COLO668 (cell line): ENCODE results near the gene GET3.
"Not testable (repeated sequence)": the region's sequence is repeated elsewhere in the genome, so short reads cannot be mapped to it uniquely, and the experiment has no call there.

Source experiments
- DNase-seq: peaks from one replicate; lab custom pipeline; 2025; ENCODE audit not compliant: unreplicated experiment; lab: John Stamatoyannopoulos, UW

GET3 gene

DNA sequence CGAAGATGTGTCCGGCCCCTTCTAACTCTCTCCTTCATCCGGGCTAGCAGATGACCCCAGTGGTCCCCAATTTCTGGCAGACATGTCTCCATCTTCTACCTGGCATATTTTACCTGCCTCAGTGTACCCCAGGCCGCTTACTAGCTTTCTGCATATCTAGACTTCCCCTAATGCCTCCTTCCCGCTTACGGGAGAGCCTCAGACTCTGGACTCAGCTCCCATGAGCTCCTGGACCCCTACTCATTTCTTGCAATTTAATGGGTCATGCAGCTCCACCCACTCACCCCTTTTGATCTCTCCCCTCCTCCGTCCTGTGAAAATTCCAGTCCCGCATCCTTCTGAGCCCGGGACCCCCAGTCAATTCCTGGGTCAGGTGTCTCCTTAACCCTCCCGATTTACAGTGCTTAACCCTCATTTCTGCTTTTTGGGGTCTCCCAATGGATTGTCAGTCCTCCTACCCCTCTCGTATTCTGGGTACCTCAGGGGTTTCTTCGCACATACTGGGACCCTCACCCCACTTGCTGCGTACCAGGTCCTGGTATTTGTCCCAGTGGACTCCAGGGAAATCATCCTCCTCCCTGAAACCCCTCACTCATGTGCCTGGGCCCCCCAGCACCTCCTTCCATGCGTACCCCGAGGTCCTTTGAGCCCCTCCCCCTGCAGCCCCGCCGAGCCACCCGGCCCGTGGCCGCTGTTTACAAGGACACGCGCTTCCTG is 53.5 kb downstream of the GET3 start:
- DNase-seq, result no peak

DNA sequence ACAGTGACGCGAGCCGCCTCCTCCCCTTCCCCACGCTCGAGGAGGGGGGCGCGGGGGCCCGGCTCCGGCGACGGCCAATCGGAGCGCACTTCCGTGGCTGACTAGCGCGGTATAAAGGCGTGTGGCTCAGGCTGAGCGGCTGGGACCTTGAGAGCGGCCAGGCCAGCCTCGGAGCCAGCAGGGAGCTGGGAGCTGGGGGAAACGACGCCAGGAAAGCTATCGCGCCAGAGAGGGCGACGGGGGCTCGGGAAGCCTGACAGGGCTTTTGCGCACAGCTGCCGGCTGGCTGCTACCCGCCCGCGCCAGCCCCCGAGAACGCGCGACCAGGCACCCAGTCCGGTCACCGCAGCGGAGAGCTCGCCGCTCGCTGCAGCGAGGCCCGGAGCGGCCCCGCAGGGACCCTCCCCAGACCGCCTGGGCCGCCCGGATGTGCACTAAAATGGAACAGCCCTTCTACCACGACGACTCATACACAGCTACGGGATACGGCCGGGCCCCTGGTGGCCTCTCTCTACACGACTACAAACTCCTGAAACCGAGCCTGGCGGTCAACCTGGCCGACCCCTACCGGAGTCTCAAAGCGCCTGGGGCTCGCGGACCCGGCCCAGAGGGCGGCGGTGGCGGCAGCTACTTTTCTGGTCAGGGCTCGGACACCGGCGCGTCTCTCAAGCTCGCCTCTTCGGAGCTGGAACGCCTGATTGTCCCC is 54.2 kb downstream of the GET3 start, which contains the start of gene JUNB:
Gene JUNB (plus strand): TSS at position 142 of the 706 bp plus-strand sequence. CDS start 286 bp downstream, at position 428.
- peak; percentile 96 for DNase-seq

DNA sequence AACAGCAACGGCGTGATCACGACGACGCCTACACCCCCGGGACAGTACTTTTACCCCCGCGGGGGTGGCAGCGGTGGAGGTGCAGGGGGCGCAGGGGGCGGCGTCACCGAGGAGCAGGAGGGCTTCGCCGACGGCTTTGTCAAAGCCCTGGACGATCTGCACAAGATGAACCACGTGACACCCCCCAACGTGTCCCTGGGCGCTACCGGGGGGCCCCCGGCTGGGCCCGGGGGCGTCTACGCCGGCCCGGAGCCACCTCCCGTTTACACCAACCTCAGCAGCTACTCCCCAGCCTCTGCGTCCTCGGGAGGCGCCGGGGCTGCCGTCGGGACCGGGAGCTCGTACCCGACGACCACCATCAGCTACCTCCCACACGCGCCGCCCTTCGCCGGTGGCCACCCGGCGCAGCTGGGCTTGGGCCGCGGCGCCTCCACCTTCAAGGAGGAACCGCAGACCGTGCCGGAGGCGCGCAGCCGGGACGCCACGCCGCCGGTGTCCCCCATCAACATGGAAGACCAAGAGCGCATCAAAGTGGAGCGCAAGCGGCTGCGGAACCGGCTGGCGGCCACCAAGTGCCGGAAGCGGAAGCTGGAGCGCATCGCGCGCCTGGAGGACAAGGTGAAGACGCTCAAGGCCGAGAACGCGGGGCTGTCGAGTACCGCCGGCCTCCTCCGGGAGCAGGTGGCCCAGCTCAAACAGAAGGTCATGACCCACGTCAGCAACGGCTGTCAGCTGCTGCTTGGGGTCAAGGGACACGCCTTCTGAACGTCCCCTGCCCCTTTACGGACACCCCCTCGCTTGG is 55.0 kb downstream of the GET3 start:
- DNase-seq, result peak; percentile 88

DNA sequence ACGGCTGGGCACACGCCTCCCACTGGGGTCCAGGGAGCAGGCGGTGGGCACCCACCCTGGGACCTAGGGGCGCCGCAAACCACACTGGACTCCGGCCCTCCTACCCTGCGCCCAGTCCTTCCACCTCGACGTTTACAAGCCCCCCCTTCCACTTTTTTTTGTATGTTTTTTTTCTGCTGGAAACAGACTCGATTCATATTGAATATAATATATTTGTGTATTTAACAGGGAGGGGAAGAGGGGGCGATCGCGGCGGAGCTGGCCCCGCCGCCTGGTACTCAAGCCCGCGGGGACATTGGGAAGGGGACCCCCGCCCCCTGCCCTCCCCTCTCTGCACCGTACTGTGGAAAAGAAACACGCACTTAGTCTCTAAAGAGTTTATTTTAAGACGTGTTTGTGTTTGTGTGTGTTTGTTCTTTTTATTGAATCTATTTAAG is 55.6 kb downstream of the GET3 start:
- no peak for DNase-seq

DNA sequence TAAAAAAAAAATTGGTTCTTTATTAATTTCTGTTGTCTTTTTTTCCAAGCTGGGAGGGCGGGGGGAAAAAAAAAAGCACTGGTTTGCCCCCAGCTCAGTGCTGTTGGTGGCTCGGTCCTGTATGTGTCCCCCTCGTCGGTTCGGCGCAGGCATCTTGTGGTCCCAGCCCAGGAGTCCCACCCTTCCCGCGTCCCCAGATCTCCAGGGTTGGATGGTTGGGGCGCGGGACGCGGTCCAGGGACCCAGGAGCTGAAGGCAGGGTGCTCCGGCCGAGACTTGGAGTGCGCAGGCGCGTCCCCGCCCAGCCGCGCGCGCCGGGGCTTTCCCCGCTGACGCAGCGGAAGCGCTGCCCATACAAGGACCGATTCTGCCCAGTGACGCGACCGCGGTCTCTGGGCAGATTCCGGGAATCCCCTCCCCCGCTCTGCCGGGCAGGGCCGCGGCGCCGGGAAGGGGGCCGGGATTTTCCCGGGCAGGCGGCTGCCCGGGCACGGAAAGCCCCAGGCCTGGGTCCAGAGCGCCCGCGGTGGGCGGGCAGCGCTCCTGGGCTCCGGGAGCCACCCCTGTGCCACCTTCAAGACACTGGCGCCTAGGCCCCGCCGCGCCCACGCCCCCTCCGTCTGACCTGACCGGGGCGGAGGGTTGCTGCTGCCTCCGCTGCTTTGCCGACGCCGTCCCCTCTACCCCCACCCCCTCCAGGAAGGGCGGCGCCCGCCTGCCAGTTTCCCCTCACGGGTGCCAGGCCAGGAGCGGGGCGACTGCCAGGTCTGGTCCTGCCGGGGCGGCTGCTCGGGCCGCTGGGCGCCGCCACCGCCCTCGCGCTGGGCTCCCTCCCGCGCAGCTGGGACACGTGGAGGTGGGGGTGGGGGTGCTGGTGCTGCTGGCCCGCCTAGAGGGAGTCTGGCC is 56.2 kb downstream of the GET3 start:
- peak; percentile 96 for DNase-seq

DNA sequence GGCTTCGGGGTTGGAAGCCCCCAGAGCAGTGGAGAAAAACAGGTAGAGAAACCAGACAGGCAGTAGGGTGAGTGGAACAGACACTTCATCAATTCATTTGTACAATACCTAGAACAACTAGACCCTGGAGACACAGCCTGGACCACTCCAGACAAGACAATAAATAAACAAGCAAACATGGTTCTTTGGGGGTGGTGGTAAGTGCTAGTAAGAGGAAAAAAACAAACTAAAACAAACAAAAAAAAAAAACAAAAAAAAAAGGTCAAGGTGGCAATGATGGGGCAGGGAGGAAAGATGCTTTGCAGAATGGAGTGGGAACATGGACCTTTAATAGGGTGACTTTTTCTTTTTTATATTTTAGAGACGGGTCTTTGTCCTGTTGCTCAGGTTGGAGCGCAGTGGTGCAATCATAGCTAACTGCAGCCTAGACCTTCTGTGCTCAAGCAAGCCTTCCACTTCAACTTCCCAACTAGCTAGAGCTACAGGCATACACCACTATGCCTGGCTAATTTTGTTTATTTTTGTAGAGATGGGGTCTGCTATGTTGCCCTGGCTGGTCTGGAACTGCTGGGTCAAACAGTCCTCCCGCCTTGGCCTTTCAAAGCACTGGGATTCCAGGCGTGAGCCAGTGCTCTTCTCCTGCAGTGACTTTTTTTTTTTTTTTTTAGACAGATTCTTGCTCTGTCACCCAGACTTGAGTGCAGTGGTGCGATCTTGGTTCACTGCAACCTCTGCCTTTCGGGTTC is 57.1 kb downstream of the GET3 start:
- DNase-seq, result no peak

DNA sequence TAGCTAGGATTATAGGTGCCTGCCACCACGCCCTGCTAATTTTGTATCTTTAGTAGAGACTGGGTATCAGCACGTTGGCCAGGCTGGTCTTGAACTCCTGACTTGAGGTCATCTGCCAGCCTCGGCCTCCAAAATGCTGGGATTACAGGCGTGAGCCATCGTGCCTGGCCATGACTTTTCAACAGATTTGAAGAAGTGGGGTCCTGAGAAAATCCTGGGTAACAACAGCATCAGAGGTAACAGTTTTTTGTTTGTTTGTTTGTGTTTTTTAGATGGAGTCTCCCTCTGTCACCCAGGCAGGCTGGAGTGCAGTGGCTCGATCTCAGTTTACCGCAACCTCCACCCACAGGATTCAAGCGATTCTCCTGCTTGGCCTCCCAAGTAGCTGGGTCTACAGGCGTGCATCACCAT is 57.7 kb downstream of the GET3 start:
- DNase-seq, result no peak

DNA sequence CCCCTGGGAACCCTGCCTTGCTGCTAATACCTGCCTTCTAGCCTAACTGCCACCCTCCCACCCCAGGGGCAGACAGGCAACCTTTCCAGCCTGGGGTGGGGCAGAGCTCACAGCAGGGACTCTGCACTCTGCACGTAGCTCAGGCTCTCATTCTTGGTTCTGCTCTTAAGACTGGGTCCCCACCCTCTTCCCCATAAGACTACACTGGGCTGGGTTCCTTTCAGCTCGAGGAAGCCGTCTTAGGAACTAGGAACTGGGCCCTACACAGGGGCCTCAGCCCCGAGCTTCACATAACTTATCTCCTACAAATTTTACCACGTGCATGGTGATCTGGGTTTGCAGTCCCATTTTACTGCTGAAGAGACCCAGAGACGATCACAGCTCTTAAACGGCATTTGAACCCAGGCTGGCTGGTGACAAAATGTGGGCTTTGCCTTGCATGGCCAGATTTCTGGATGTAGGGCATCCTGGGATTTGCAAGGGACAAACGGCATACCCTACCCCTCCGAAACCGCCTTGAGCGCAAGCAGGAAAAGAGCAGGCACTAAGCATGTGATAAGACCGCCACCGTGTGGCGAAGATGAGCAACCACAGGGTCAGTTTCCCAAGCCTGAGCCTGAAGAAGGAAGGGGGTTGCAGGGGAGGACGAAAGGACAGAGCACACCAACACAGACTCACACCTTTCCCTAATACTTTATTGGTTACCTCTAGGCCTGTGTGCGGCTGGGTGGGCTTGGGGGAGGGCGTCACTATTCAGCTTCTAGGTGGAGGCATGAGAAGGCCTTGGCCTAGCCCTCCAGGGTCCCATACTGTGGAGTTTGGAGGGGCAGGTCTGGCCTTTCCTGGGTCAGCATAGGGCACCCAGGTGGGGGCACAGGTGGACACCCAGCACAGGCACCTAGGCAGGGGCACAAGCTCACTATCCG is 59.1 kb downstream of the GET3 start:
- DNase-seq, result peak; percentile 75

DNA sequence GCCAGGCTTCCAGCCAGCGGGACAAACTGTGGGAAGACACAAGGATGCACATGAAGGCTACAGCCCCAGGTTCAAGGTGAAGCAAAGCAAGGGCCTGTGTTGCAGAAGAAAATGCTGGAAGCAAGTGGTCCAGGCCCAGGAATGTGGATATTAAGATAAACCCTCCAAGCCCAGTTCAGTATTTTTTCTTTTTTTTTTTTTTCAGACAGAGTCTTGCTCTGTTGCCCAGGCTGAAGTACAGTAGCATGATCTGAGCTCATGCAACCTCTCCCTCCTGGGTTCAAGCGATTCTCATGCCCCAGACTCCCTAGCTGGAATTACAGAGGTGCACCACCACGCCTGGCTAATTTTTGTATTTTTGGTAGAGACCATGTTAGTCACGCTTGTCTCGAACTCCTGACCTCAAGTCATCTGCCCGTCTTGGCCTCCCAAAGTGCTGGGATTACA is 59.9 kb downstream of the GET3 start:
- no peak for DNase-seq

DNA sequence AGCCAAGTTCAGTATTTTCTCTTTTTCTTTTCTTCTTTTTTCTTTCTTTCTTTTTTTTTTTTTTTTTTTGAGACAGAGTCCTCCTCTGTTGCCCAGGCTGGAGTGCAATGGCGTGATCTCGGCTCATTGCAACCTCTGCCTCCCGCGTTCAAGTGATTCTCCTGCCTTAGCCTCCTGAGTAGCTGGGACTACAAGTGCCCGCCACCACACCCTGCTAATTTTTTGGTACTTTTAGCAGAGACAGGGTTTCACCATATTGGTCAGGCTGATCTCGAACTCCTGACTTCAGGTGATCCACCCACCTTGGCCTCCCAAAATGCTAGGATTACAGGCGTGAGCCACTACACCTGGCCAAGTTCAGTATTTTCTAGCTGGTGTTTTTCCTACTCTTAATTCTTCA is 60.3 kb downstream of the GET3 start:
- not testable (repeated sequence) for DNase-seq
